ENCODE measurements around the gene STK32C.
"Not testable (repeated sequence)": the region's sequence is repeated elsewhere in the genome, so short reads cannot be mapped to it uniquely, and the experiment has no call there.

STK32C gene

DNA sequence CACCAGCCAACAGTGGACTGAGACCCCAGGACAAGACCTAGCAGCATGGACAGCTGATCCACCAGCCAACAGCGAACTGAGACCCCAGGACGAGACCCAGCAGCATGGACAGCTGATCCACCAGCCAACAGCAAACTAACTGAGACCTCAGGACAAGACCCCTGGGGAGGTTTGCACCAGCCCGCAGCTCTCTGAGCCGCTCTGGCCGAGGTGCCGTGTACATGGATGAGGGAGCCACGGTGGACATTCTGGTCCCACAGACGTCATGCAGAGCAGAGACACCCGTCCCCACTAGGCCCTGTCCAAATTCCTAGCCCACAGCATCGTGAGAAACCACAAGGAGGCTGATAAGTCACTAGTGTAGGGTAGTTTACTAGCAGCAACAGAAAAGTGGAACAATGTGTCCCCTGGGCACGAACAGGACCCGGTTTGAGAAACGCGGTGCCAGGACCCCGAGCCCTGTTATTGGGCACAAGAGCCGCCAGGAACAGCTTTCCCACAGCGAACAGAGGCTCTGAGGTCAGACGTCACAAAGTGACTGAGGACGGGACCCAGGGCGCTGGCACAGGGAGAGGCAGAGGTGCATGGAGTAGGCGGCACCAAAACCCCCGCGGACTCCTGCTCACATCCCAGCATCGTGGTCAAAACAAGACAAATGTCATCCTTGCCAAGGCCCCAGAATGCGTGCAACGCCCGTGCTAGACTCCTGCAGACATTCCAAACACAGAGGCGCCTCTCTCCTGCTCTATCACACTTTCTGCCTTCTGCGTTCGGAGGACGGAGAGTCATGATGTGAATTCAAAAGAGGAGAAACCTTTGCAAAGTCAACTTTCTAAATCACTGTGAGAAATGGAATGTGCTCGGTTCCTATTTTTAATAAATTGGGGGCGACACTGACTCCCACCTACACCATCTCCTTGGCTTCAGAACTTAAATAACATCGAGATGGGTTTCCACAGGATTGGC is 8.1 kb downstream of the STK32C start:
- no peak for FAIRE-seq
- TF ChIP-seq, protein P1, sequence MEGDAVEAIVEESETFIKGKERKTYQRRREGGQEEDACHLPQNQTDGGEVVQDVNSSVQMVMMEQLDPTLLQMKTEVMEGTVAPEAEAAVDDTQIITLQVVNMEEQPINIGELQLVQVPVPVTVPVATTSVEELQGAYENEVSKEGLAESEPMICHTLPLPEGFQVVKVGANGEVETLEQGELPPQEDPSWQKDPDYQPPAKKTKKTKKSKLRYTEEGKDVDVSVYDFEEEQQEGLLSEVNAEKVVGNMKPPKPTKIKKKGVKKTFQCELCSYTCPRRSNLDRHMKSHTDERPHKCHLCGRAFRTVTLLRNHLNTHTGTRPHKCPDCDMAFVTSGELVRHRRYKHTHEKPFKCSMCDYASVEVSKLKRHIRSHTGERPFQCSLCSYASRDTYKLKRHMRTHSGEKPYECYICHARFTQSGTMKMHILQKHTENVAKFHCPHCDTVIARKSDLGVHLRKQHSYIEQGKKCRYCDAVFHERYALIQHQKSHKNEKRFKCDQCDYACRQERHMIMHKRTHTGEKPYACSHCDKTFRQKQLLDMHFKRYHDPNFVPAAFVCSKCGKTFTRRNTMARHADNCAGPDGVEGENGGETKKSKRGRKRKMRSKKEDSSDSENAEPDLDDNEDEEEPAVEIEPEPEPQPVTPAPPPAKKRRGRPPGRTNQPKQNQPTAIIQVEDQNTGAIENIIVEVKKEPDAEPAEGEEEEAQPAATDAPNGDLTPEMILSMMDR (IDR thresholded peaks at IDR 0.05; ENCODE audit: insufficient read depth, missing control alignments), result no peak
- no peak for DNase-seq (ENCODE audit: insufficient read length, low spot score)

DNA sequence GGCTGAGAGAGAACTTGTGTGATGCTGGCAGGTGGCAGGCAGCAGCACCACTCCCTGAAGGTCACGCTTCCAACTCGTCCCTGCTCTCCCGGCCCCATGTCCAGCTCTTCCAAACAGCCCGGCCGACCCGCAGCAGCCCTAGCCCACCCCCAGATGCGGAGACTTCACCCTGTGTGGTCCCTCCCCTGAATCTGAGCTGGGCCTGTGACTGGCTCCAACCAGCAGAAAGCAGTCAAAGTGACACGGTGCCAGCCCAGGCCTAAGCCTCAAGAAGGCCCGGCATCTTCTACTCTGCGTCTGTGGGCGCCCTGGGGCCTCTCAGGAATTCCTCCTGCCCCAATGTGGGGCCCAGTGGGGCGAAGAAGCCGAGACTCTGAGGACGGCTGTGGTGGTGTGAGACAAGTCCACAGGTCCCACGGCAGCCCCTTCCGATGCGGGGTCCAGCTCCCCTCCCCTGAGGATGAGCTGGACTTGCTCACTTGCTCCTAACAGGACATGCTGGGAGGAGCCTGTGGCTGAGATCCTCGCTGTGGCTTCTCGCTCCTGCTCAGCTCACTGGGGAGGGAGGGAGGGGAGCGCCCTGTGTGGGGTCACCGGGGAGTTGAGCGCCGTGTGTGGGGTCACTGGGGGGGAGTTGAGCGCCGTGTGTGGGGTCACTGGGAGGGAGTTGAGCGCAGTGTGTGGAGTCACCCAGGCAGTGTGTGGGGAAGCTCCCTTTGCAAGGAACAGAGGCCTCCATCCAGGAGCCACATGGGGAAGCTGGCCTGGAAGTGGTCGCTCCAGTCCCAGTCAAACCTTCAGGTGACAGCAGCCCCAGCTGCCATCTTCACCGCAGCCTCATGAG is 9.5 kb downstream of the STK32C start:
- no peak for DNase-seq (ENCODE audit: insufficient read length, low spot score)
- TF ChIP-seq, protein P1 (IDR thresholded peaks at IDR 0.05; ENCODE audit: insufficient read depth, missing control alignments), result no peak

GRCh38 chr10:132297526-132297925 is 10.2 kb downstream of the STK32C start:
- DNase-seq (ENCODE audit: insufficient read length, low spot score) (no peak), FAIRE-seq (no peak)
- TF ChIP-seq, protein P1 (IDR thresholded peaks at IDR 0.05; ENCODE audit: insufficient read depth, missing control alignments), result no peak

More for the DNA sequence above, 9.5 kb downstream of the STK32C start:
- FAIRE-seq, result no peak

GRCh38 chr10:132296666-132297443 is 10.9 kb downstream of the STK32C start:
- DNase-seq (ENCODE audit: insufficient read length, low spot score), result no peak
- no peak for FAIRE-seq
- TF ChIP-seq, protein P1 (IDR thresholded peaks at IDR 0.05; ENCODE audit: insufficient read depth, missing control alignments), result no peak

DNA sequence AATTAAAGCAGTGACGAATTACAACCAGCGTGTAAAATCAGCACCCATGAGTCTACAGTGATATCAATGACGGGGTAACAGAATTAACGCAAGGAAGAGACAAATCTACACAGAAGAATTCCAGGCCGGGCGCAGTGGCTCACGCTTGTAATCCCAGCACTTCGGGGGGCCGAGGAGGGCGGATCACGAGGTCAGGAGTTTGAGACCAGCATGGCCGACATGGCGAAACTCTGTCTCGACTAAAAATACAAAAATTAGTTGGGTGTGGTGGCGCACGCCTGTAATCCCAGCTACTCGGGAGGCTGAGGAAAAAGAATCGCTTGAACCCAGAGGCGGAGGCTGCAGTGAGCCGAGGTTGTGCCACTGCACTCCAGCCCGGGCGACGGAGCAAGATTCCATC is 12.3 kb downstream of the STK32C start:
- not testable (repeated sequence) for FAIRE-seq; DNase-seq (ENCODE audit: insufficient read length, low spot score)

- DNase-seq (ENCODE audit: insufficient read length, low spot score) (no peak), FAIRE-seq (no peak)
- TF ChIP-seq, protein P1 (IDR thresholded peaks at IDR 0.05; ENCODE audit: insufficient read depth, missing control alignments), result no peak
Measured at GRCh38 chr10:132294561-132295318, 13.0 kb downstream of the STK32C start.
